G401.6 (cell line): ENCODE data around the gene TMEM119.
"Not testable (repeated sequence)": the region's sequence is repeated elsewhere in the genome, so short reads cannot be mapped to it uniquely, and the experiment has no call there.

ENCODE experiments used
- FAIRE-seq: peaks from 2 replicates; lab custom pipeline; 2012; peaks lifted over from hg19 to GRCh38; lab: Jason Lieb, UNC

Gene TMEM119

GRCh38 chr12:108634341-108634751 lies 36.5 kb upstream of the TMEM119 start:
- no peak for FAIRE-seq

GRCh38 chr12:108633534-108634248 lies 35.8 kb upstream of the TMEM119 start, which contains the start of gene SELPLG:
Gene SELPLG, minus strand, starts transcription at chr12:108633894. Its CDS starts 9,587 bp downstream, at chr12:108624307.
- FAIRE-seq = no peak

- no peak for FAIRE-seq
These were observed 35.2 kb upstream of the TMEM119 start for GRCh38 chr12:108633081-108633533.

GRCh38 chr12:108631261-108631660 lies 33.4 kb upstream of the TMEM119 start:
- FAIRE-seq = not testable (repeated sequence)

GRCh38 chr12:108630481-108631207 lies 32.8 kb upstream of the TMEM119 start:
- no peak for FAIRE-seq

- FAIRE-seq = no peak
These were observed 32.1 kb upstream of the TMEM119 start for GRCh38 chr12:108629824-108630476.

- FAIRE-seq = no peak
These were observed 31.3 kb upstream of the TMEM119 start for GRCh38 chr12:108629151-108629550.

- no peak for FAIRE-seq
These were observed 29.4 kb upstream of the TMEM119 start for GRCh38 chr12:108627134-108627920.

- no peak for FAIRE-seq
These were observed 27.3 kb upstream of the TMEM119 start for GRCh38 chr12:108625228-108625627.

GRCh38 chr12:108623577-108623976 lies 25.7 kb upstream of the TMEM119 start:
- no peak for FAIRE-seq

- FAIRE-seq = no peak
These were observed 25.1 kb upstream of the TMEM119 start for GRCh38 chr12:108622921-108623514.

- FAIRE-seq = no peak
These were observed 24.5 kb upstream of the TMEM119 start for GRCh38 chr12:108622421-108622820.

- FAIRE-seq = no peak
These were observed 23.3 kb upstream of the TMEM119 start for GRCh38 chr12:108621161-108621560.

GRCh38 chr12:108620236-108620879 lies 22.5 kb upstream of the TMEM119 start:
- FAIRE-seq = no peak

- FAIRE-seq = no peak
These were observed 21.7 kb upstream of the TMEM119 start for GRCh38 chr12:108619369-108620160.

- FAIRE-seq = not testable (repeated sequence)
These were observed 21.0 kb upstream of the TMEM119 start for GRCh38 chr12:108618953-108619274.

- peak; percentile 88 for FAIRE-seq
These were observed 20.4 kb upstream of the TMEM119 start for GRCh38 chr12:108618079-108618952.

- FAIRE-seq = no peak
These were observed 19.3 kb upstream of the TMEM119 start for GRCh38 chr12:108616941-108617858.
